ENCODE measurements around the gene ACP5. TPM values are rescaled to one million over a fixed set of nuclear protein-coding genes. Genes with fewer than 3 reads are reported as not detected.

ACP5 gene
- total and polyA plus RNA-seq, 2 of the 4 experiments (the other 2 are of a cell fraction), result 0.54 to 1.2 TPM

DNA sequence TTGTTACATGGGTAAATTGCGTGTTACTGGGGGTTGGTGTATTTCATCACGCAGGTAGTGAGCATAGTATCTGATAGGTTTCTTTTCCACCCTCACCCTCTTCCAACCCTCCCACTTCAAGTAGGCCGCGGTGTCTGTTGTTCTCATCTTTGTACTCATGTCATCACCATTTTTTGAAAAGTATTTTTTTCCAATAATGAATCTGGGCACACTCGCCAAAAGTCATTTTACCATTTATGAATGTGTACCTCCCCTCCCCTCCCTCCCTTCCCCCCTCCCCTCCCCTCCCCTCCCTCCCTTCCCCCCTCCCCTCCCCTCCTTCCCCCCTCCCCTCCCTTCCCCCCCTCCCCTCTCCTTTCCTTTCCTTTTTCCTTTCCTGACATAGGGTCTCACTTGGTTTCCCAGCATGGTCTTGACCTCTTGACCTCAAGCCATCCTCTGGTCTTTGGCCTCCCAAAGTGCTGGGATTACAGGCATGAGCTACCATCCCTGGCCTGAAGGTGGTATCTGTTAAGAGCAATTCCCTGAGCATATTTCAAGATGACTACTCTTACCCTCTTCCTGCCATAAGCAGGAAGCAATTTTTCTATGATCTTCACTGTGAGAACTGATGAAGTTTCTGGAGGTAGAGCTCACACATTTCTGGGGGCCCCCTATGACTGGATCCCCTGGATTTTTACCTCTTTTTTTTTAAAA, 35.5 kb upstream of the ACP5 start:
- Histone ChIP-seq H2BK5ac (ENCODE audit: low read depth, low read length, poor library complexity, severe bottlenecking) (no peak overlapping the region), H3K23ac (ENCODE audit: low read depth, low read length) (no peak overlapping the region), H3K9ac (ENCODE audit: low read depth, low read length) (no peak overlapping the region), H3K79me1 (ENCODE audit: low read depth in 1 of 2, low read length in 2 of 2) (peaks cover 40 to 51% of the 10 kb centered on the region in 2 experiments), H3K4me2 (ENCODE audit: low read depth, low read length) (no peak overlapping the region), H4K20me1 (ENCODE audit: insufficient read depth, low read length) (peaks cover 26% of the 10 kb centered on the region), H3K27me3 (ENCODE audit: control insufficient read depth, insufficient read depth, low read length) (no peaks in the 10 kb centered on the region), H3K36me3 (ENCODE audit: control insufficient read depth, insufficient read depth, low read length) (peaks cover 43% of the 10 kb centered on the region), H2BK15ac (ENCODE audit: low read depth, low read length) (no peak overlapping the region), H2AK5ac (ENCODE audit: low read depth, low read length) (no peak overlapping the region), H3K4me1 (ENCODE audit: control insufficient read depth, insufficient read depth, low read length) (no peaks in the 10 kb centered on the region), H4K91ac (ENCODE audit: insufficient read depth, low read depth, low read length) (no peak overlapping the region), H2AFZ (replicated peaks; ENCODE audit: low read length, poor library complexity) (no peak overlapping the region), H4K8ac (ENCODE audit: low read depth in 2 of 2, low read length in 2 of 2) (no peak overlapping the region), H3K4me3 (ENCODE audit: insufficient read depth, low read depth, low read length) (no peak overlapping the region), H3K9me3 (ENCODE audit: control insufficient read depth, insufficient read depth, low read length) (peaks cover 32% of the 10 kb centered on the region), H4K5ac (ENCODE audit: low read depth, low read length) (no peak overlapping the region), H3K18ac (ENCODE audit: low read depth, low read length) (no peak overlapping the region), H2BK20ac (ENCODE audit: low read depth, low read length) (no peak overlapping the region), H2AK9ac (replicated peaks; ENCODE audit: low read depth, low read length, poor library complexity) (no peak overlapping the region), H3K4ac (ENCODE audit: low read depth, low read length) (no peak overlapping the region), H3K14ac (replicated peaks; ENCODE audit: low read depth, low read length) (no peak overlapping the region), H3K9me1 (ENCODE audit: insufficient read depth, low read length) (no peaks in the 10 kb centered on the region), H2BK120ac (ENCODE audit: low read depth, low read length) (no peak overlapping the region), H3K27ac (ENCODE audit: insufficient read depth, low read length) (no peak overlapping the region), H3K56ac (ENCODE audit: extremely low read depth, insufficient read depth, low read length) (no peak overlapping the region)
- no CpG with 5 or more reads among the region's 5 CpGs for WGBS, 2 experiments (ENCODE audit: extremely low coverage in 2 of 2, insufficient read length in 1 of 2)
- no TSS peak for BruUV-seq (replicated peaks)
- ChIA-PET POLR2A (ENCODE audit: unreplicated experiment) (interaction anchor here (0.6 kb wide), 1 partner anchor 29 kb away, joined by 4 read pairs; no protein-coding TSS in a partner anchor), CTCF (interaction anchor here (0.6 to 0.7 kb wide), 2 partner anchors 20 to 253 kb away, joined by 3 read pairs; no protein-coding TSS in a partner anchor)
- ATAC-seq (ENCODE audit: low read depth), result no peak
- intact Hi-C loops (cut with micrococcal nuclease), result no loop called here
- dilution Hi-C loops (cut with HindIII; ENCODE audit: low sequenced_read_pairs, unreplicated experiment), result no loop called here
- no peak for DNase-seq
- TF ChIP-seq SMC3 (IDR thresholded peaks at IDR 0.05; ENCODE audit: low read depth, low read length) (no peak), RFX5 (IDR thresholded peaks at IDR 0.05; ENCODE audit: low read depth, low read length) (no peak), BHLHE40 (IDR thresholded peaks at IDR 0.05; ENCODE audit: low read depth, low read length) (no peak), RCOR1 (IDR thresholded peaks at IDR 0.05; ENCODE audit: insufficient replicate concordance, low read length) (no peak), CHD1 (IDR thresholded peaks at IDR 0.05; ENCODE audit: low read depth, low read length) (no peak), CEBPB (IDR thresholded peaks at IDR 0.05; ENCODE audit: low read depth, low read length) (no peak), MXI1 (IDR thresholded peaks at IDR 0.05; ENCODE audit: borderline replicate concordance, low read depth, low read length) (no peak), MAZ (IDR thresholded peaks at IDR 0.05; ENCODE audit: borderline replicate concordance, low read depth, low read length) (no peak), POLR2A (IDR thresholded peaks at IDR 0.05; ENCODE audit: low read depth, low read length) (no peak), NFE2L2 (IDR thresholded peaks at IDR 0.05; ENCODE audit: low read depth, low read length) (no peak), RAD21 (IDR thresholded peaks at IDR 0.05; ENCODE audit: low read length) (no peak)
- TF ChIP-seq, protein P1, sequence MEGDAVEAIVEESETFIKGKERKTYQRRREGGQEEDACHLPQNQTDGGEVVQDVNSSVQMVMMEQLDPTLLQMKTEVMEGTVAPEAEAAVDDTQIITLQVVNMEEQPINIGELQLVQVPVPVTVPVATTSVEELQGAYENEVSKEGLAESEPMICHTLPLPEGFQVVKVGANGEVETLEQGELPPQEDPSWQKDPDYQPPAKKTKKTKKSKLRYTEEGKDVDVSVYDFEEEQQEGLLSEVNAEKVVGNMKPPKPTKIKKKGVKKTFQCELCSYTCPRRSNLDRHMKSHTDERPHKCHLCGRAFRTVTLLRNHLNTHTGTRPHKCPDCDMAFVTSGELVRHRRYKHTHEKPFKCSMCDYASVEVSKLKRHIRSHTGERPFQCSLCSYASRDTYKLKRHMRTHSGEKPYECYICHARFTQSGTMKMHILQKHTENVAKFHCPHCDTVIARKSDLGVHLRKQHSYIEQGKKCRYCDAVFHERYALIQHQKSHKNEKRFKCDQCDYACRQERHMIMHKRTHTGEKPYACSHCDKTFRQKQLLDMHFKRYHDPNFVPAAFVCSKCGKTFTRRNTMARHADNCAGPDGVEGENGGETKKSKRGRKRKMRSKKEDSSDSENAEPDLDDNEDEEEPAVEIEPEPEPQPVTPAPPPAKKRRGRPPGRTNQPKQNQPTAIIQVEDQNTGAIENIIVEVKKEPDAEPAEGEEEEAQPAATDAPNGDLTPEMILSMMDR (conservative IDR thresholded peaks at IDR 0.05; ENCODE audit: low read depth, low read length), result no peak
- TF ChIP-seq, protein P2, sequence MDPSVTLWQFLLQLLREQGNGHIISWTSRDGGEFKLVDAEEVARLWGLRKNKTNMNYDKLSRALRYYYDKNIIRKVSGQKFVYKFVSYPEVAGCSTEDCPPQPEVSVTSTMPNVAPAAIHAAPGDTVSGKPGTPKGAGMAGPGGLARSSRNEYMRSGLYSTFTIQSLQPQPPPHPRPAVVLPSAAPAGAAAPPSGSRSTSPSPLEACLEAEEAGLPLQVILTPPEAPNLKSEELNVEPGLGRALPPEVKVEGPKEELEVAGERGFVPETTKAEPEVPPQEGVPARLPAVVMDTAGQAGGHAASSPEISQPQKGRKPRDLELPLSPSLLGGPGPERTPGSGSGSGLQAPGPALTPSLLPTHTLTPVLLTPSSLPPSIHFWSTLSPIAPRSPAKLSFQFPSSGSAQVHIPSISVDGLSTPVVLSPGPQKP (IDR thresholded peaks at IDR 0.05; ENCODE audit: borderline replicate concordance, low read depth, low read length), result no peak
- in situ Hi-C loops (cut with MboI; ENCODE audit: low sequenced_read_pairs), result no loop called here

Measured in IMR-90 (cell line).